HFFc6 (cell line): ENCODE data around the gene TMCC3. TPM values are rescaled to one million over a fixed set of nuclear protein-coding genes. Genes with fewer than 3 reads are reported as not detected.

Experiments
- DNase-seq: peaks from one replicate; pipeline ENCODE4 v3.0.0-alpha.2; 2018
- H3K27ac Mint-ChIP-seq: 2 replicates; pipeline ENCODE4 v1.8.0; 2020; ENCODE audit warnings: mild to moderate bottlenecking, mixed read lengths
- H3K27me3 Mint-ChIP-seq: 2 replicates; pipeline ENCODE4 v1.8.0; 2021; ENCODE audit warnings: mild to moderate bottlenecking, moderate library complexity, mixed read lengths; ENCODE audit not compliant: insufficient read depth
- H3K36me3 Mint-ChIP-seq: 2 replicates; pipeline ENCODE4 v1.8.0; 2021; ENCODE audit warnings: low read depth, mixed read lengths
- H3K4me1 Mint-ChIP-seq: 2 replicates; pipeline ENCODE4 v1.8.0; 2020; ENCODE audit warnings: low read depth, mixed read lengths
- H3K4me3 Mint-ChIP-seq: 2 replicates; pipeline ENCODE4 v1.8.0; 2020; ENCODE audit warnings: mild to moderate bottlenecking, moderate library complexity, mixed read lengths
- H3K9me3 Mint-ChIP-seq: 2 replicates; pipeline ENCODE4 v1.8.0; 2020; ENCODE audit warnings: mild to moderate bottlenecking, mixed read lengths
- total RNA-seq, 6 experiments: library from RNA; stranded (reverse); fragmentation: NEBNext Ultra II Directional; extraction: Animal tissue kit (Norgen Biotek cat#: 25700); gene quantifications; 2 replicates in 1 of 6; 3 replicates in 5 of 6; pipeline ENCODE4 v1.2.3, GENCODE V29; 2021
- TF ChIP-seq, protein P1 (sequence below): fragments of 200-600 bp; sonication (generic); IDR thresholded peaks from 2 replicates; pipeline ENCODE4 v1.5.0; 2021; ENCODE audit warnings: antibody characterized with exemption, mild to moderate bottlenecking

Gene TMCC3
- total RNA-seq, 6 experiments from 2014 or later, result not detected

DNA sequence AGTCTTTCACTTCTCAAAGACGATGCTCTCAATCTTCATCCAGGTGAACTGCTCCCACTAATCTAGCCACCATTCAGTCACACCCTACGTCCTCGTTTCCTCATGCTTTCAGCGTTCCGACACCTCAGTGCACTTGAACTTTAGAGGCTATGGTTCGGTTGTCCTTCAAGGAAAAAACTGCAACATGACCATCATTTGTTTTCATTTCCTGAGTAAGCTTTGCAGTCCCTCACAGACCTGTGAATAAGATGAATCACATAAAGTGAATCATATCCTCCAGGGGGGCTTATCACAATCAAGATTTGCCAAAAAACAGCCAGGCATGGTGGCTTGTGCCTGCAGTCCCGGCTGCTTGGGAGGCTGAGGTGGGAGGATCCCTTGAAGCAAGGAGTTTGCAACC is 80.2 kb downstream of the TMCC3 start:
- DNase-seq, result no peak

DNA sequence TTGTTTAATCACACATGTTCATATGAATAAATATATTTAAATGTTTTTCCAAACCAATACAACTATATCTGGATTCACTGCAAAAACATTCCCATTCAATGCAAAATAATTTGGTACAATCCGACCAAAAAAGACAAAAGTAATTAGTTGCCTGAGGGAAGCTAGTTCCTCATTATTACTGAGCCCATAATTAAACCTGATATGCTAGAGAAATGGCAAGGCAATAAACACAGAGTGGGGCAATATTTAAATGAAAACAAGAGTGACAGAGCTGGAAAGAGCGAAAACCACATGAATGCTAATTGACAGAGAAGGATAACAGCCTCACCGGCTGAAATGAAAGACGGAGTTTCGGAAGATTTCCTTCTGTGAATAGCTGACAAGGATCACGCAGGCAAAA is 82.6 kb downstream of the TMCC3 start:
- DNase-seq, result no peak
- TF ChIP-seq, protein P1, sequence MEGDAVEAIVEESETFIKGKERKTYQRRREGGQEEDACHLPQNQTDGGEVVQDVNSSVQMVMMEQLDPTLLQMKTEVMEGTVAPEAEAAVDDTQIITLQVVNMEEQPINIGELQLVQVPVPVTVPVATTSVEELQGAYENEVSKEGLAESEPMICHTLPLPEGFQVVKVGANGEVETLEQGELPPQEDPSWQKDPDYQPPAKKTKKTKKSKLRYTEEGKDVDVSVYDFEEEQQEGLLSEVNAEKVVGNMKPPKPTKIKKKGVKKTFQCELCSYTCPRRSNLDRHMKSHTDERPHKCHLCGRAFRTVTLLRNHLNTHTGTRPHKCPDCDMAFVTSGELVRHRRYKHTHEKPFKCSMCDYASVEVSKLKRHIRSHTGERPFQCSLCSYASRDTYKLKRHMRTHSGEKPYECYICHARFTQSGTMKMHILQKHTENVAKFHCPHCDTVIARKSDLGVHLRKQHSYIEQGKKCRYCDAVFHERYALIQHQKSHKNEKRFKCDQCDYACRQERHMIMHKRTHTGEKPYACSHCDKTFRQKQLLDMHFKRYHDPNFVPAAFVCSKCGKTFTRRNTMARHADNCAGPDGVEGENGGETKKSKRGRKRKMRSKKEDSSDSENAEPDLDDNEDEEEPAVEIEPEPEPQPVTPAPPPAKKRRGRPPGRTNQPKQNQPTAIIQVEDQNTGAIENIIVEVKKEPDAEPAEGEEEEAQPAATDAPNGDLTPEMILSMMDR, result no peak
- Mint-ChIP-seq H3K9me3 (no peaks in the 10 kb centered on the region), H3K36me3 (no peaks in the 10 kb centered on the region), H3K27me3 (peaks cover 21% of the 10 kb centered on the region), H3K27ac (no peak overlapping the region), H3K4me3 (no peak overlapping the region), H3K4me1 (peaks cover 6% of the 10 kb centered on the region)

More for the DNA sequence above, 80.2 kb downstream of the TMCC3 start:
- Mint-ChIP-seq H3K36me3 (no peaks in the 10 kb centered on the region), H3K4me3 (no peak overlapping the region), H3K4me1 (peaks cover 6% of the 10 kb centered on the region), H3K27me3 (peaks cover 25% of the 10 kb centered on the region), H3K27ac (no peak overlapping the region), H3K9me3 (no peaks in the 10 kb centered on the region)
- TF ChIP-seq, protein P1, result no peak

DNA sequence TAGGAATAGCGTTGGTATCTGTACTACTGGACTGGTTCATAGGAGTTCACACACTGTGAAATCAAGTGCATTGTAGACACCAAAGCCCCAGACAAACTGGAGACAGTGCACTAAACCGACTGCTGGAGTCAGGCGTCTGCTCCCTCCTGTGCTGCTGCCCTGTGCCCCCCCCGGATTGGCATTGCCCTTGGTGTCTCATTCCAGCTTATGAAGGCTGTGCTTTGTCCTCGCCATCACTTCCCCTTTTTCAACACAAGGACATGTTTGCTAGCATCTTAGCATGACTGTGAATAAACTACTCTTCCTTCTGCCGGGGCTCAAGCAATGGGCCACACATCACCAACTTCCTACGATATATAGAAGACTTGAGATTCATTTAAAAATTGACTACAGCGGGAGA is 84.0 kb downstream of the TMCC3 start:
- no peak for DNase-seq
- Mint-ChIP-seq H3K9me3 (no peaks in the 10 kb centered on the region), H3K4me1 (peaks cover 9% of the 10 kb centered on the region), H3K27me3 (peaks cover 21% of the 10 kb centered on the region), H3K36me3 (no peaks in the 10 kb centered on the region), H3K4me3 (no peak overlapping the region), H3K27ac (no peak overlapping the region)
- TF ChIP-seq, protein P1, result no peak

DNA sequence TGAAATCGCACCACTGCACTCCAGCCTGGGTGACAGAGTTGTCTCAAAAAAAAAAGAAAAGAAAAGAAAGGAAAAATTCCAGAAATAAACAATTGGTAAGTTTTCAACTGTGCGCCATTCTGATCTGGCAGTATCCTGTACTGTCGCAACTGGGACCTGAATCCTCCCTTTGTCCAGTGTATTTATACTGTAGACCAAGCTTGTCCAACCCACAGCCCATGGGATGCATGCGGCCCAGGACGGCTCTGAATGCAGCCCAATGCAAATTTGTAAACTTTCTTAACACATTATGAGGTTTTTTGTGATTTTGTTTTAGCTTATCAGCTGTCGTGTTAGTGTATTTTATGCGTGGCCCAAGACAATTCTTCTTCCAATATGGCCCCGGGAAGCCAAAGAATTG is 84.7 kb downstream of the TMCC3 start:
- no peak for DNase-seq
- H3K4me1 Mint-ChIP-seq, result peaks cover 9% of the 10 kb centered on the region
- TF ChIP-seq, protein P1, result no peak
- H3K9me3 Mint-ChIP-seq, result no peaks in the 10 kb centered on the region
- no peak overlapping the region for H3K4me3 Mint-ChIP-seq
- no peaks in the 10 kb centered on the region for H3K36me3 Mint-ChIP-seq
- H3K27me3 Mint-ChIP-seq, result peaks cover 22% of the 10 kb centered on the region
- no peak overlapping the region for H3K27ac Mint-ChIP-seq

DNA sequence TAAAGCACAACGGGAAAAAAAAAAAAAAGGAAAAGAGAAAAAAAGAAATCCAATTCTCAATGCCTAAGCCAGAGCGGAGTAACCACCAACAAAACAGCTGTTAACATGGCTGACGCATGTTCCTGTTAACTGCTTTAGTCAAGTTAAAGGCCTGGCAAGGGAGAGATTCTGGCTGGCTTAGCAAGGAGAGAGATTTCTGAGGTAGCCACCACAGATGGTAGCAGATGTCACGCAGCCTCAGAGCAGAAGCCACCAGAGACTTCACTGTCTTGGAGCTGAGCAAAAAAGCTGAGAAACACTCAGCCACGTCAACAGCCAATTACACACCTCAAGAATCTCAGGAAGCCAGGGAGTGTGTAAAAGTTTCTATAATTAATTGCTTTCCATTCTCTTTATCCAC is 87.1 kb downstream of the TMCC3 start:
- peaks cover 4% of the 10 kb centered on the region; the same call in 1 of the 2 replicates for H3K4me1 Mint-ChIP-seq
- H3K36me3 Mint-ChIP-seq, result no peaks in the 10 kb centered on the region
- no peak overlapping the region for H3K27ac Mint-ChIP-seq
- peaks cover 20% of the 10 kb centered on the region for H3K27me3 Mint-ChIP-seq
- H3K4me3 Mint-ChIP-seq, result no peak overlapping the region
- TF ChIP-seq, protein P1, result no peak
- H3K9me3 Mint-ChIP-seq, result no peaks in the 10 kb centered on the region
- DNase-seq, result no peak

DNA sequence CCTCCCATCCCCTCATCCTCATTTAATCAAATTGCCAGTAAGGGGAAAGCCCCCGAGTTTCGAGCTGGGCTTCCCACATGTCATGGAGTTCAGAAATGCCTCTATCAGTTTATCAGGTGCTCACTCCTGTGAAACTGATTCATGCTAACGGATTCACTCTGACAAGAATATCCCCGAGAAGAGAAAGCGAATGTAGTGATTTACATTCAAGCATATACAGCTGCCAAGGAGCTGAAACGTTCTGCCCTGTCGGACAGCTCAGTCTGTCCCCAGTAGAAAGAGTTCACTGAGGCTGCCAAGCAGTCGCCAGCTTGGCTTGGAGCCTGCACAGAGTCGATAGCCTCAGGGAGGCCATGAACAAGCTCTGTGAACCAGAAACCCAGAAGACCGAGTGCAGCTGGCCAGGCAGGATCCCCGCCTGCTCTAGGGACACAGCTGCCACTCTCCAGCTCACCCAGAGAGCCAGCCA is 88.4 kb downstream of the TMCC3 start:
- Mint-ChIP-seq H3K27me3 (peaks cover 20% of the 10 kb centered on the region), H3K9me3 (no peaks in the 10 kb centered on the region), H3K4me3 (no peak overlapping the region), H3K27ac (no peak overlapping the region), H3K4me1 (peaks cover 4% of the 10 kb centered on the region; the same call in 1 of the 2 replicates), H3K36me3 (no peaks in the 10 kb centered on the region)
- TF ChIP-seq, protein P1, result no peak
- peak; percentile 2 for DNase-seq
